Mesendoderm (in vitro differentiated cells): ENCODE data around the gene PTBP2.
A peak's percentile ranks its signal among the peaks of the same experiment; 100 is the strongest.

Source experiments
- DNase-seq: peaks from one replicate; pipeline ENCODE4 v3.0.0; 2013
- H2AK5ac ChIP-seq: 2 replicates; pipeline ENCODE4 v1.6.1; 2013; ENCODE audit warnings: low read length, inconsistent platforms
- H2BK120ac ChIP-seq: 2 replicates; pipeline ENCODE4 v1.6.1; 2013; ENCODE audit warnings: low read depth, mild to moderate bottlenecking, low read length, moderate library complexity, mixed read lengths
- H2BK15ac ChIP-seq: replicated peaks from 2 replicates; pipeline ENCODE4 v1.6.1; 2013; ENCODE audit warnings: low read depth, mild to moderate bottlenecking, moderate library complexity
- H2BK5ac ChIP-seq: 2 replicates; pipeline ENCODE4 v1.6.1; 2013; ENCODE audit warnings: low read length, inconsistent platforms
- H3K18ac ChIP-seq: 2 replicates; pipeline ENCODE4 v1.6.1; 2013; ENCODE audit warnings: mild to moderate bottlenecking, low read length, mixed read lengths
- H3K23ac ChIP-seq: one replicate; pipeline ENCODE4 v1.6.1; 2013; ENCODE audit warnings: low read length
- H3K27ac ChIP-seq: 2 replicates; pipeline ENCODE4 v1.5.1; 2013; ENCODE audit warnings: low read depth, mild to moderate bottlenecking, inconsistent platforms, low read length, moderate library complexity
- H3K27me3 ChIP-seq: 2 replicates; pipeline ENCODE4 v1.6.1; 2013; ENCODE audit warnings: low read length, control low read depth, mild to moderate bottlenecking, inconsistent platforms; ENCODE audit not compliant: insufficient read depth, poor library complexity
- H3K36me3 ChIP-seq: 2 replicates; pipeline ENCODE4 v1.6.1; 2013; ENCODE audit warnings: low read length, inconsistent platforms; ENCODE audit not compliant: control insufficient read depth, insufficient read depth
- H3K4ac ChIP-seq: one replicate; pipeline ENCODE4 v1.6.1; 2013; ENCODE audit warnings: low read depth, mild to moderate bottlenecking, low read length, moderate library complexity
- H3K4me1 ChIP-seq: 2 replicates; pipeline ENCODE4 v1.6.1; 2013; ENCODE audit warnings: low read depth, low read length, inconsistent platforms; ENCODE audit not compliant: control insufficient read depth
- H3K4me2 ChIP-seq: 2 replicates; pipeline ENCODE4 v1.6.1; 2013; ENCODE audit warnings: low read length
- H3K4me3 ChIP-seq: 2 replicates; pipeline ENCODE4 v1.5.1; 2013; ENCODE audit warnings: mild to moderate bottlenecking, low read length
- H3K56ac ChIP-seq: one replicate; pipeline ENCODE4 v1.6.1; 2013; ENCODE audit warnings: low read length
- H3K79me1 ChIP-seq: 2 replicates; pipeline ENCODE4 v1.6.1; 2013; ENCODE audit warnings: low read length, inconsistent platforms
- H3K79me2 ChIP-seq: 2 replicates; pipeline ENCODE4 v1.6.1; 2013; ENCODE audit warnings: mild to moderate bottlenecking, low read length; ENCODE audit not compliant: control insufficient read depth, insufficient read depth
- H3K9ac ChIP-seq: 2 replicates; pipeline ENCODE4 v1.6.1; 2013; ENCODE audit warnings: low read length, inconsistent platforms
- H4K5ac ChIP-seq: one replicate; pipeline ENCODE4 v1.6.1; 2013; ENCODE audit warnings: low read length
- H4K8ac ChIP-seq: one replicate; pipeline ENCODE4 v1.6.1; 2013; ENCODE audit warnings: low read depth, mild to moderate bottlenecking, control low read depth, low read length, moderate library complexity
- WGBS: extraction: QIAGEN DNeasy Blood & Tissue Kit; methylation state at CpG from one replicate; pipeline ENCODE4 v1.1.7; 2013; ENCODE audit warnings: low lambda C conversion rate, missing lambda C conversion rate; ENCODE audit not compliant: insufficient coverage; ENCODE audit errors: extremely low coverage; 5-methylcytosine and 5-hydroxymethylcytosine counted together

PTBP2 gene

DNA sequence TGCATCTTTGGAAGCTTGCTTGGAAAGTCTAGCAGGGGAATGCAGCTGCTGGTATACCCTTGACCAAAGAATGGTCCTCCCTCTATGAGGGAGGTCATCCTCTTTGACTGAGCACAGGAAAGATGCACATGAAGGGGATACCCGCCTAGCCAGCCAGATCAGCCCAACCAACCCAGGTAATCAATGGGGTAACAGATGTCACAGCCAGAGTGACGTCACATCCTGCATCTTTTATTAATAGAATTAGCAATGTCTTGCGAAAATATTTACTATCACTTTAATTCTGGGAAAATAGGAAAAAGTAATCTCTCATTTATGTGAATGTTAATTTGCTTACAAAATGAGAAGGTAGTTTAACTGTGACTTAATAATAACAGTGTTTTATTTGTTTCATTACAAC, 25.6 kb upstream of the PTBP2 start:
- Histone ChIP-seq H2BK15ac (no peak overlapping the region), H3K56ac (no peak overlapping the region), H3K18ac (no peak overlapping the region), H3K27ac (no peak overlapping the region), H4K8ac (no peak overlapping the region), H4K5ac (no peak overlapping the region), H3K27me3 (no peaks in the 10 kb centered on the region), H3K79me2 (no peaks in the 10 kb centered on the region), H3K4me1 (no peaks in the 10 kb centered on the region), H3K4me2 (no peak overlapping the region), H3K36me3 (no peaks in the 10 kb centered on the region), H2BK5ac (no peak overlapping the region), H3K79me1 (no peaks in the 10 kb centered on the region), H3K4ac (no peak overlapping the region), H3K23ac (no peak overlapping the region), H3K4me3 (no peak overlapping the region), H2BK120ac (no peak overlapping the region), H2AK5ac (no peak overlapping the region), H3K9ac (no peak overlapping the region)
- WGBS, result no CpG with 5 or more reads among the region's 3 CpGs
- no peak for DNase-seq

DNA sequence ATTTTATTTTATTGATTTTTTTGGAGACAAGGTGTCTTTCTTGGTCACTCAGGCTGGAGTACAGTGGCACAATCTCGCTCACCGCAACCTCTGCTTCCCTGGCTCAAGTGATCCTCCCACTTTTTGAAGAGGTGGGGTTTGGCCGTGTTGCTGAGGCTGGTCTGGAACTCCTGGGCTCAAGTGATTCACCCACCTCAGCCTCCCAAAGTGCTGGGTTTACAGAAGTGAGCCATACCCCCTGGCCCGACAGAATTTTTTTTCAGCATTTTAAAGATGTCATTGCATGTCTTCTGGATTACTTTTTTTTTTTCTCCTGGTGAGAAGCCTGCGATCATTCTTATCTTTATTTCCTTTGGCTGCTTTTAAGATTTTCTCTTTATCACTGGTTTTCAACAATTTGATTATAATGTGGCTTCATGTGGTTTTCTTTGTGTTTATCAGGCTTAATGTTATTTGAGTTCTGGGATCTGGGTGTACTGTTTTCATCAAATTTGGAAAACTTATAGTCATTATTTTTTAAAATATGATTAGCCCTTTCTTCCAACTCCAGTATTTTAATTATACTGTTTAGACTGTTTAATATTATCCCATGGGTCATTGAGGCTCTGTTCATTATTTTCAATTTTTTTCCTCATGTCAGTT, 23.1 kb upstream of the PTBP2 start:
- H3K9ac ChIP-seq, result no peak overlapping the region

DNA sequence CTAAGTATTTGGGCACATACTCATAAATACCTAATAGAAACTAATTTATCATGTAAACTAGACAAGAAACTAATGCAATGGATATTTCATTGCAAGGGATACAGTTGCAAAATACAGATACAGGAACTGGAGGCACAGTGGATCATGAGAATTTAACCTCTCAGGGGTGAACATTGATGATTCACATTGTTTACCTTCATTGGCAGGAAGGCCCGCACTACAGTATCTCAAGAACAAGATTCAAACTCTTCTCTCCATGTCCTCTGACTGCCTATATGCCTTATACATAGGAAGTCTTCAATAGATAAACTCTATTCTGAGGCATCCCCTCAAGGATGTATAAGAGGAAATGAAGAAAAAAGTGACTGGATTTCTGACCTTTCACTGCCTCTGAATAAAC, 18.4 kb upstream of the PTBP2 start:
- Histone ChIP-seq H3K18ac (no peak overlapping the region), H3K56ac (no peak overlapping the region), H3K9ac (no peak overlapping the region), H3K4me1 (no peaks in the 10 kb centered on the region), H3K27ac (no peak overlapping the region), H2BK120ac (no peak overlapping the region), H3K36me3 (no peaks in the 10 kb centered on the region), H3K4me3 (no peak overlapping the region), H4K8ac (no peak overlapping the region), H2BK15ac (no peak overlapping the region), H2AK5ac (no peak overlapping the region), H3K79me2 (no peaks in the 10 kb centered on the region), H2BK5ac (no peak overlapping the region), H3K4ac (no peak overlapping the region), H3K4me2 (no peak overlapping the region), H3K23ac (no peak overlapping the region), H3K79me1 (no peaks in the 10 kb centered on the region), H3K27me3 (no peaks in the 10 kb centered on the region), H4K5ac (no peak overlapping the region)
- no peak for DNase-seq
- WGBS, result no CpG with 5 or more reads among the region's 1 CpG

More for the DNA sequence above, 23.1 kb upstream of the PTBP2 start:
- H3K18ac ChIP-seq, result no peak overlapping the region
- H4K8ac ChIP-seq, result no peak overlapping the region
- H3K79me2 ChIP-seq, result no peaks in the 10 kb centered on the region
- H2AK5ac ChIP-seq, result no peak overlapping the region
- DNase-seq, result peak; percentile 7
- no peak overlapping the region for H2BK120ac ChIP-seq
- no peak overlapping the region for H3K23ac ChIP-seq
- H3K4me3 ChIP-seq, result no peak overlapping the region
- no peak overlapping the region for H3K27ac ChIP-seq
- H3K36me3 ChIP-seq, result no peaks in the 10 kb centered on the region
- H3K56ac ChIP-seq, result no peak overlapping the region
- no peak overlapping the region for H2BK5ac ChIP-seq
- H2BK15ac ChIP-seq, result no peak overlapping the region
- H4K5ac ChIP-seq, result no peak overlapping the region
- H3K4ac ChIP-seq, result no peak overlapping the region
- whole genome bisulfite sequencing, result no CpG with 5 or more reads among the region's 5 CpGs
- H3K27me3 ChIP-seq, result no peaks in the 10 kb centered on the region
- no peaks in the 10 kb centered on the region for H3K79me1 ChIP-seq
- H3K4me2 ChIP-seq, result no peak overlapping the region
- no peaks in the 10 kb centered on the region for H3K4me1 ChIP-seq

DNA sequence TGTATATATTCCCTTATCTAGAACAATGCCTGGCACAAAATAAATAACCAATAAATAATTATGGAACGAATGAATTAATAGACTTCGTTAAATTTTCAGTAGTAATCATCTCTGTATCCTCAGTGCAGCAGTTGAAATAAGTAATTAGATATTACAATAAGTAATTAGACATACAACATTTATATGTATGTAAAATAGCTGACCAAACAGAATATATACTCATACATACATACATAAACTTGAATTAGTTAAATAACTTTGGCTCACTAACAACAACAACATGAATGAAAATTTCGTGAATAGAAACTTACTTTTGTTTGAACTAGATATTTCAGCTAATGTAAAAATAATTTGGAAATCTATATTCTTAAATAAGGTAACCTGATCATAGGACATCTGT, 14.6 kb upstream of the PTBP2 start:
- Histone ChIP-seq H3K18ac (no peak overlapping the region), H3K79me2 (no peaks in the 10 kb centered on the region), H3K23ac (no peak overlapping the region), H3K4me1 (no peaks in the 10 kb centered on the region), H4K8ac (no peak overlapping the region), H2BK5ac (no peak overlapping the region), H3K27ac (no peak overlapping the region), H3K56ac (no peak overlapping the region), H3K4me3 (no peak overlapping the region), H3K36me3 (no peaks in the 10 kb centered on the region), H2BK120ac (no peak overlapping the region), H2AK5ac (no peak overlapping the region), H3K4me2 (no peak overlapping the region), H4K5ac (no peak overlapping the region), H3K27me3 (no peaks in the 10 kb centered on the region), H3K9ac (no peak overlapping the region), H2BK15ac (no peak overlapping the region), H3K79me1 (no peaks in the 10 kb centered on the region), H3K4ac (no peak overlapping the region)
- no peak for DNase-seq
- no CpG with 5 or more reads among the region's 3 CpGs for WGBS

DNA sequence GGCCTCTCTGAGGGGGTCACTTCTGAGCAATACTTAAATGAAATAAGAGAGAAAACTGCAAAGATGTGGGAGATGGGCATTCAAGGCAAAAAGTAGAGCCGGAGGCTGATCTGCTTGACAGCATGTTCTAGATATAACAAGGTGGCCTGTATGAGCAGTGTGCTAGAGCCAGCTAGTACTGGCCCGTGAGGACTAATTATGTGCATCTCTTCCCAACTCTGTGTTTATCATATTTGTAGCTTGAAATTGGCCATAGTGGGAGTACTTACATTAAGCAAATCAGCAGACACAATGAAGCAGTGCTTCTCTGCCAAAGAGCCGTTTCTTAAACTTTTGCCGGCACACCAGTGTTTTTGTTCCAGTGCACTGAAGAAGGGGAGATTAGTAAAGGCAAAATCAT, 13.1 kb upstream of the PTBP2 start:
- Histone ChIP-seq H3K27ac (no peak overlapping the region), H2BK15ac (no peak overlapping the region), H3K4me2 (no peak overlapping the region), H3K23ac (no peak overlapping the region), H3K27me3 (no peaks in the 10 kb centered on the region), H2BK120ac (no peak overlapping the region), H3K4me3 (no peak overlapping the region), H3K4me1 (no peaks in the 10 kb centered on the region), H2AK5ac (no peak overlapping the region), H3K4ac (no peak overlapping the region), H3K79me2 (no peaks in the 10 kb centered on the region), H3K56ac (no peak overlapping the region), H4K8ac (no peak overlapping the region), H3K79me1 (no peaks in the 10 kb centered on the region), H3K9ac (no peak overlapping the region), H3K18ac (no peak overlapping the region), H4K5ac (no peak overlapping the region), H2BK5ac (no peak overlapping the region), H3K36me3 (no peaks in the 10 kb centered on the region)
- WGBS, result no CpG with 5 or more reads among the region's 4 CpGs
- DNase-seq, result no peak
